Esophagus squamous epithelium (tissue), 5 donors: ENCODE results near the gene DOCK10. TPM values are rescaled to one million over a fixed set of nuclear protein-coding genes. Genes with fewer than 3 reads are reported as not detected.

Source experiments
- DNase-seq: peaks from one replicate; lab custom pipeline; 2025; lab: John Stamatoyannopoulos, UW
- H3K27ac ChIP-seq, 4 donors: fragments of 200-600 bp; sonication (generic); one replicate each; pipeline ENCODE4 v1.5.1; 2016 to 2019; ENCODE audit warnings: mild to moderate bottlenecking in 1 of 4
- H3K27me3 ChIP-seq, 4 donors: fragments of 200-600 bp; sonication (generic); 1 replicate in 3 of 4; 2 replicates in 1 of 4; pipeline versions ENCODE4 v1.5.1 to v1.6.0; 2017 to 2021; ENCODE audit warnings: antibody characterized with exemption in 1 of 4
- H3K36me3 ChIP-seq, 3 donors: fragments of 200-600 bp; sonication (generic); one replicate each; pipeline ENCODE4 v1.5.1; 2016 to 2019
- H3K4me1 ChIP-seq, 3 donors: fragments of 200-600 bp; sonication (generic); one replicate each; pipeline ENCODE4 v1.5.1; 2017 to 2019
- H3K4me3 ChIP-seq, 4 donors: fragments of 200-600 bp; sonication (generic); 1 replicate in 3 of 4; 2 replicates in 1 of 4; pipeline ENCODE4 v1.5.1; 2016 to 2019; ENCODE audit warnings: mild to moderate bottlenecking in 2 of 4, moderate library complexity in 1 of 4
- H3K9me3 ChIP-seq, 3 donors: fragments of 200-600 bp; sonication (generic); one replicate each; pipeline ENCODE4 v1.5.1; 2016 to 2019
- POLR2A ChIP-seq, 4 donors: fragments of 450-650 bp; IDR thresholded peaks; one replicate each; pipeline ENCODE4 v1.6.1; 2017; ENCODE audit warnings: antibody characterized with exemption in 4 of 4, mild to moderate bottlenecking in 4 of 4, moderate library complexity in 3 of 4
- WGBS, 2 donors: methylation state at CpG; one replicate each; pipeline ENCODE4 v1.1.5; 2018; 5-methylcytosine and 5-hydroxymethylcytosine counted together
- intact Hi-C: fragments of 100-400 bp; cut with DNase I; formaldehyde crosslinking; loops from one replicate; pipeline ENCODE4 v1.15.0; 2022
- total RNA-seq, 4 donors: library from RNA; depleted of rRNA; stranded (reverse); fragments of >200 nt; gene quantifications; one replicate each; pipeline ENCODE4 v1.1.0, GENCODE V29; 2016
- TF ChIP-seq, protein P1 (sequence below), 6 experiments: fragments of 450-650 bp in 4 of 6; fragments of 200-600 bp in 2 of 6; sonication (generic) in 2 of 6; IDR thresholded peaks; one replicate each; pipeline ENCODE4 v1.5.1; 2016 to 2019; ENCODE audit warnings: antibody characterized with exemption in 6 of 6, mild to moderate bottlenecking in 4 of 6, moderate library complexity in 4 of 6
- donor health status: DM: yes; HTN: yes; CAD: no.

The DOCK10 gene
- total RNA-seq, 4 donors from 2014 or later, result 9.2 to 16.6 (median 11.7) TPM

DNA sequence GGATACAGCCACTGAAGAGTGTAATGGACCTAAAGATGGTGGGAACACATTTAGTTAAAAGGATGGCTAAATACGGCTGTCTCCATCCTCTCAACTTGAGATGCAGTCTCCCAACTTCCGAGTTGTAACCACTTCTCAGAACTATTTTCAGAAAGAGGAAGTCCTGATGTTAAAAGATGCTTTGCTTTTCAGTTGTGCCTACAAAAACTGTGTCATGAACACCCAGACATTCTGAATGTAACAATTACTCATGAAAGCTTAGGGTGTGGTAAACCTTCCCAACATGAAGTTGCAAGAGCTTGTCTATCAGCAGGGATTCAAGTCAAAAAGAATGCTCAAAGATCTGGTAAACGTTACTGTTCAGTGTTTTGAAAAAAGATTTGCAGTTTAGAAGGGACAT lies 147.9 kb downstream of the DOCK10 start:
- no peaks in the 10 kb centered on the region for H3K9me3 ChIP-seq
- H3K4me3 ChIP-seq, result no peak overlapping the region
- TF ChIP-seq, protein P1, sequence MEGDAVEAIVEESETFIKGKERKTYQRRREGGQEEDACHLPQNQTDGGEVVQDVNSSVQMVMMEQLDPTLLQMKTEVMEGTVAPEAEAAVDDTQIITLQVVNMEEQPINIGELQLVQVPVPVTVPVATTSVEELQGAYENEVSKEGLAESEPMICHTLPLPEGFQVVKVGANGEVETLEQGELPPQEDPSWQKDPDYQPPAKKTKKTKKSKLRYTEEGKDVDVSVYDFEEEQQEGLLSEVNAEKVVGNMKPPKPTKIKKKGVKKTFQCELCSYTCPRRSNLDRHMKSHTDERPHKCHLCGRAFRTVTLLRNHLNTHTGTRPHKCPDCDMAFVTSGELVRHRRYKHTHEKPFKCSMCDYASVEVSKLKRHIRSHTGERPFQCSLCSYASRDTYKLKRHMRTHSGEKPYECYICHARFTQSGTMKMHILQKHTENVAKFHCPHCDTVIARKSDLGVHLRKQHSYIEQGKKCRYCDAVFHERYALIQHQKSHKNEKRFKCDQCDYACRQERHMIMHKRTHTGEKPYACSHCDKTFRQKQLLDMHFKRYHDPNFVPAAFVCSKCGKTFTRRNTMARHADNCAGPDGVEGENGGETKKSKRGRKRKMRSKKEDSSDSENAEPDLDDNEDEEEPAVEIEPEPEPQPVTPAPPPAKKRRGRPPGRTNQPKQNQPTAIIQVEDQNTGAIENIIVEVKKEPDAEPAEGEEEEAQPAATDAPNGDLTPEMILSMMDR (IDR thresholded peaks at IDR 0.05), result no peak
- TF ChIP-seq POLR2A (IDR thresholded peaks at IDR 0.05), result no peak
- H3K27ac ChIP-seq, result peak overlapping the region in 2 of 4 donors; percentile 21 to 40
- intact Hi-C loops, result no loop called here
- DNase-seq, result no peak
- no peaks in the 10 kb centered on the region for H3K27me3 ChIP-seq
- peaks cover 0 to 12% (median 0%) of the 10 kb centered on the region in 3 donors for H3K4me1 ChIP-seq
- no peaks in the 10 kb centered on the region for H3K36me3 ChIP-seq
- WGBS, 2 donors, result 52 to 68% methylated on average over 3 of the region's 3 CpGs

DNA sequence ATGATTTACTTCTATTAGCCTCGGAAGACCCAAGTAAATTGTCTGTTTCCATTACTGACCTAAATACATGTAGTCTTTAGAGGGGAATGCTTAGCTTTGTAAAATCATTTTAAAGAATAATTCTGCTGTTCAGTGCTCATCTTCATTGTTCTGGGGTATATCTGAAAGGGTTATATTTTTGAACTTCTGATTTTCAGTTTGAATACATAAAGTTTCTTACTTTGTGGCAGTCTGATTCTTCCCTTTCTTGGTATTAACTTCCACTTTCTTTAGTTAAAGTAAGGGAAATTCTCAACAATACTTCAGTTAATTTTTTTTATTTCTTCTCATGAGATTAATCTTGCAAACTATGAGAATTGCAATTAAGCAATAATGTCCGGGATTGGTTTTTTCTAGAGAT lies 148.4 kb downstream of the DOCK10 start:
- WGBS, 2 donors, result 66 to 79% methylated on average over 2 of the region's 2 CpGs
- no peak overlapping the region for H3K27ac ChIP-seq
- TF ChIP-seq, protein P1 (IDR thresholded peaks at IDR 0.05), result no peak
- TF ChIP-seq POLR2A (IDR thresholded peaks at IDR 0.05), result no peak
- no peaks in the 10 kb centered on the region for H3K27me3 ChIP-seq
- no peaks in the 10 kb centered on the region for H3K36me3 ChIP-seq
- H3K4me1 ChIP-seq, result peaks cover 0 to 12% (median 0%) of the 10 kb centered on the region in 3 donors
- no peaks in the 10 kb centered on the region for H3K9me3 ChIP-seq
- H3K4me3 ChIP-seq, result no peak overlapping the region
- intact Hi-C loops, result no loop called here
- no peak for DNase-seq

DNA sequence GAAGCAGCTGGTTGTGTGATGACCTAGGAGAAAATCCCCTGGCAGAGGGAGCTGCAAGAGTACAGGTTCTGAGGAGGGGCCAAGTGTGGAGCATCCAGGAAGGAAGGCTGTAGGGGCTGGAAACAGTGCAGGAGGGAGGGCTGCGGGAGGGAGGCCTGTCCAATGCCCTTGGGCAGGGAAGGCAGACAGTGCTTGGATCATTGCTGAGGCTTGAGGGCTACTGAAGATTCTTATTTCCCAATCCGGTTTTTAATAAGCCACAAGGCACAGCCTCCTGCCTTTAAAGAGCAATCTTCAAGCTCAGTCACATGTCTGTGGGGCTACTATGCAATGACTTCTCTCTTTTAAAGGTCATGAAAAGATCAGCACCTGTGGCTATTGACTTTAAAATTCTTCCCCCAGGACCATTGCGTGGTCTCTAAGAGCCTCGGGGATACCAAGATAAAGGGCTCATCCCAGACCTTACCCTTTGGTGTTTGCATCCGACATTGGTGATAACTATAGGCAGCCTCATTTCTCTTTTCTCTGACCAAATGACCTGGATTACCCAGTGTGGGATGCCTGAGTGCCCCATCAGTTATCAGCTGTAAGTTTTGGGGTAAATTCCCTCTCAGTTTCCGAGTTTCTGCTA lies 149.6 kb downstream of the DOCK10 start:
- Histone ChIP-seq H3K4me1 (peaks cover 0 to 12% (median 0%) of the 10 kb centered on the region in 3 donors), H3K36me3 (no peaks in the 10 kb centered on the region), H3K9me3 (no peaks in the 10 kb centered on the region), H3K27ac (no peak overlapping the region), H3K27me3 (no peaks in the 10 kb centered on the region), H3K4me3 (no peak overlapping the region)
- no peak for DNase-seq
- WGBS, 2 donors, result 83 to 87% methylated on average over 6 of the region's 6 CpGs
- intact Hi-C loops, result no loop called here
- TF ChIP-seq, protein P1 (IDR thresholded peaks at IDR 0.05), result no peak
- TF ChIP-seq POLR2A (IDR thresholded peaks at IDR 0.05), result no peak

DNA sequence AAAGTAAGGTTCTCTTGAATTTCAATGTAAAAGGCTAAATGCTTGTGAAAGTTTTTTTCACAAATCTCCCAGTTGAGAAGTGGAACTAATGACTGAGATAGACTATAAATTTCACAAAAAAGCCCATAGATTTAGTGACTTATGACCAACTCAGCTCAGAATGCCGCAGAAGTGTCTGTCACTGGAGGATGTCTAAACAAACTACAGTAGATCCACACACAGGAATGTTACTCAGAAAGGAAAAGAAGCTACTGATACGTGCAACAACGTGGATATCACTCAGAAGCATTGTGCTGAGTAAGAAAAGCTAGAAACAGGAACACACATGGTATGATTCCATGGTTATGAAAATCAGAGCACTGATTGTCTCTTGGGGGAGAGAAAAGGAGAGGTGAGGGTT lies 151.9 kb downstream of the DOCK10 start:
- peaks cover 0 to 21% (median 0%) of the 10 kb centered on the region in 3 donors for H3K4me1 ChIP-seq
- H3K27me3 ChIP-seq, result no peaks in the 10 kb centered on the region
- no peak overlapping the region for H3K4me3 ChIP-seq
- whole genome bisulfite sequencing, 2 donors, result 73 to 84% methylated on average over 3 of the region's 3 CpGs
- no peak overlapping the region for H3K27ac ChIP-seq
- DNase-seq, result no peak
- no peaks in the 10 kb centered on the region for H3K9me3 ChIP-seq
- intact Hi-C loops, result no loop called here
- H3K36me3 ChIP-seq, result no peaks in the 10 kb centered on the region
- TF ChIP-seq, protein P1 (IDR thresholded peaks at IDR 0.05), result no peak
- TF ChIP-seq POLR2A (IDR thresholded peaks at IDR 0.05), result no peak

DNA sequence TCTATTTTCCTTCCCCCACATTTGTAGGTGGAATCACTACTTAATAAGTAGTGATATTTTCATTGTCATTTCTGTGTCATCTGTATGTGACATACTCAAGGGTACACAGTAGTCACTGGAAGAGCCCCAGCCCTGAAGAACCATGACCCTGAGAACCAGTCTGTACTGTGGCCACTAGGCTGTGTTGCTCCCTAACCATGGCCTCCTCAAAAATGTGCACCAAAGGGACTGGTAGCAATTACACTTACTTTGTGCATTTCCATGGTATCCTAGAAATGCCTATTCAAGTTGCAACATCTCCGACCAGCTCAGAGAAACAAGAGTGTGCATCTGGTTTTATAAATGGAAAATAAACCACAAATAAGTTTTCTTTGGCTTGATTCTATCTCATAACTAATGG lies 155.1 kb downstream of the DOCK10 start:
- no peak for TF ChIP-seq POLR2A (IDR thresholded peaks at IDR 0.05)
- TF ChIP-seq, protein P1 (IDR thresholded peaks at IDR 0.05), result peak in 2 of 6 experiments; percentile 7 to 10
- intact Hi-C loops, result no loop called here
- no peak for DNase-seq
- no peaks in the 10 kb centered on the region for H3K9me3 ChIP-seq
- 71 to 85% methylated on average over 1 of the region's 1 CpG for WGBS, 2 donors
- no peaks in the 10 kb centered on the region for H3K27me3 ChIP-seq
- peaks cover 0 to 35% (median 12%) of the 10 kb centered on the region in 3 donors for H3K4me1 ChIP-seq
- no peak overlapping the region for H3K4me3 ChIP-seq
- no peaks in the 10 kb centered on the region for H3K36me3 ChIP-seq
- H3K27ac ChIP-seq, result no peak overlapping the region
